Measurements from ENCODE around the gene HIP1.
"Not testable (repeated sequence)": the region's sequence is repeated elsewhere in the genome, so short reads cannot be mapped to it uniquely, and the experiment has no call there.

Gene HIP1

DNA sequence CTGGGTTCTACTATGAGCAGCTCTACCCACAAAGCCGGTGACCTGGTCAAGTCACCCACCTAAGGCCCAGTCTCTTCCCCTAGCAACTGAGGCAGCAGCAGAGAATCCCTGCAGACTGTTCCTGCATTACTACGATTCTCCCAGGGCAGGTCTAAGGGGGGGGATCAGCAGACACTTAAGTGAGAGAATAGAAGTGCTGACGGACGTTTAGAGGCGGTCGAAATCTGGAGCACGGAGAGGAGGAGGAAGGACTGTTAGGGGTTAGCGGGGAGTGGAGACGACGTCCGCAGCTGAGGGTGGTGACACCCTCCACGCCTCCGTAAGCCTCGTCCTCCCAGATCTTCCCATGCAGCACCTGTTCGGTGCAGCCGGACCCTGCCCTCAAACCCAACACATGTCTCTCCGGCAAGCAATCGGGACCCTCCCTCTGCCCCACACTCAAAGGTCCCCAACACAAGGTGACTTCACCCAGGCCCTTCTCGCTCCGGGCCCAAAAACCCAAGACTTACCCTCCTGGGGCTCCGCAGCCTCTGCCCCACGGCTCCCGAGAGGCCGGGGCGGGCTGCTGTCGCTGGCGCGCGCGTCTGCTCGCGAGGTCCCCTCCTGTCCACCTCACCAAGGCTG, 253.3 kb downstream of the HIP1 start:
- not testable (repeated sequence) for H3K27me3 ChIP-seq (ENCODE audit: control insufficient read depth, low read length); H3K4me1 ChIP-seq (ENCODE audit: control insufficient read depth, low read length); H3K9me2 ChIP-seq (replicated peaks; ENCODE audit: control insufficient read depth, low read length); H3F3A ChIP-seq (ENCODE audit: control insufficient read depth, insufficient read depth); H4K20me1 ChIP-seq (ENCODE audit: control insufficient read depth, insufficient read depth, low read depth, low read length); H3K9me3 ChIP-seq (ENCODE audit: control insufficient read depth, insufficient read depth, low read length)
- peak overlapping the region; percentile 64 for H3K4me2 ChIP-seq (ENCODE audit: low read length)
- H3K79me2 ChIP-seq (ENCODE audit: control insufficient read depth, low read length), result peaks cover 45% of the 10 kb centered on the region
- H3K36me3 ChIP-seq (ENCODE audit: control insufficient read depth, low read length), result peaks cover 17% of the 10 kb centered on the region
- peak overlapping the region; percentile 88 for H3K4me3 ChIP-seq (ENCODE audit: low read length)
- H3K27ac ChIP-seq (ENCODE audit: low read depth, low read length), result peak overlapping the region; percentile 28; the same call in 1 of the 2 replicates
